Activated T-helper 1 cell treated with anti-CD3 and anti-CD28 coated beads, Interleukin-2, amount 50 U/mL, for 16 hours (primary cell): Measurements from ENCODE around the gene MYOZ3.

Experiments used
- DNase-seq, 2 donors: peaks; one replicate each; pipeline ENCODE4 v3.0.0-alpha.2; 2020; ENCODE audit warnings: low read depth in 1 of 2, low spot score in 1 of 2

Gene MYOZ3

GRCh38 chr5:150700246-150700593 lies 39.2 kb downstream of the MYOZ3 start:
- DNase-seq = no peak

GRCh38 chr5:150700594-150701377 lies 39.7 kb downstream of the MYOZ3 start, which contains the start of gene RBM22:
TSS of gene RBM22 (minus strand) at chr5:150701062. CDS start at chr5:150700985, 77 bp downstream.
- DNase-seq = peak; percentile 78 to 84

- no peak for DNase-seq
Measured at GRCh38 chr5:150703762-150704161, 42.7 kb downstream of the MYOZ3 start.

GRCh38 chr5:150706776-150707390 lies 45.8 kb downstream of the MYOZ3 start:
- no peak for DNase-seq

GRCh38 chr5:150710165-150710564 lies 49.1 kb downstream of the MYOZ3 start:
- DNase-seq = no peak

GRCh38 chr5:150723845-150724244 lies 62.8 kb downstream of the MYOZ3 start:
- DNase-seq = no peak
